GM10248 (cell line): ENCODE data around the gene CASP1.

Experiments
- CTCF ChIA-PET: fragments of 300-600 bp; sonication (Branson Sonifier 250); formaldehyde crosslinking; extraction: SDS; loops from one replicate; lab custom pipeline; 2021; ENCODE audit warnings: antibody characterized with exemption; lab: Yijun Ruan, JAX
- POLR2A ChIA-PET: fragments of 350-650 bp; sonication (Branson Sonifier 250); formaldehyde crosslinking; extraction: SDS; loops from one replicate; lab custom pipeline; 2020; ENCODE audit warnings: antibody characterized with exemption; lab: Yijun Ruan, JAX
- DNase-seq: peaks from one replicate; pipeline ENCODE4 v3.0.0; 2012; ENCODE audit errors: extremely low spot score
- CTCF ChIP-seq: IDR thresholded peaks from 2 replicates; pipeline ENCODE4 v1.5.1; 2012; ENCODE audit warnings: mild to moderate bottlenecking, low read depth; ENCODE audit errors: extremely low read depth, missing control alignments, control extremely low read depth

Gene CASP1

GRCh38 chr11:104992781-104993180 lies 42.2 kb downstream of the CASP1 start:
- DNase-seq: no peak
- ChIA-PET POLR2A (no interaction called here), CTCF (no interaction called here)
- no peak for TF ChIP-seq CTCF

GRCh38 chr11:104991994-104992393 lies 43.0 kb downstream of the CASP1 start:
- no peak for TF ChIP-seq CTCF
- no peak for DNase-seq
- ChIA-PET CTCF (no interaction called here), POLR2A (no interaction called here)

- no peak for TF ChIP-seq CTCF
- CTCF ChIA-PET: interaction anchor here (1.7 kb wide), 1 partner anchor 16 kb away, joined by 4 read pairs; no protein-coding TSS in a partner anchor
- POLR2A ChIA-PET: no interaction called here
Observed at GRCh38 chr11:104984808-104985207, 50.1 kb downstream of the CASP1 start.

GRCh38 chr11:104979839-104980238 lies 55.1 kb downstream of the CASP1 start:
- CTCF ChIA-PET: no interaction called here
- TF ChIP-seq CTCF: no peak
- DNase-seq: no peak
- POLR2A ChIA-PET: no interaction called here

More at GRCh38 chr11:104984808-104985207, 50.1 kb downstream of the CASP1 start:
- no peak for DNase-seq
